Fibroblast of villous mesenchyme (primary cell): ENCODE data around the gene PARVA. TPM values are rescaled to one million over a fixed set of nuclear protein-coding genes. Genes with fewer than 3 reads are reported as not detected.

ENCODE experiments used
- DNase-seq: peaks from one replicate; pipeline ENCODE4 v3.0.0-alpha.2; 2010; ENCODE audit warnings: low read depth
- H3K4me3 ChIP-seq: 2 replicates; pipeline ENCODE4 v1.5.1; 2011; ENCODE audit warnings: low read depth, mild to moderate bottlenecking, low read length
- total RNA-seq: library from RNA; depleted of rRNA; stranded (reverse); fragments of >200 nt; gene quantifications from 2 replicates; pipeline ENCODE4 v1.2.3, GENCODE V29; 2012
- TF ChIP-seq, protein P1 (sequence below): IDR thresholded peaks from 2 replicates; pipeline ENCODE4 v1.5.1; 2012; ENCODE audit warnings: low read depth, mild to moderate bottlenecking, low read length; ENCODE audit not compliant: insufficient read depth

Gene PARVA
- total RNA-seq, 1 donor = 76.4 TPM

DNA sequence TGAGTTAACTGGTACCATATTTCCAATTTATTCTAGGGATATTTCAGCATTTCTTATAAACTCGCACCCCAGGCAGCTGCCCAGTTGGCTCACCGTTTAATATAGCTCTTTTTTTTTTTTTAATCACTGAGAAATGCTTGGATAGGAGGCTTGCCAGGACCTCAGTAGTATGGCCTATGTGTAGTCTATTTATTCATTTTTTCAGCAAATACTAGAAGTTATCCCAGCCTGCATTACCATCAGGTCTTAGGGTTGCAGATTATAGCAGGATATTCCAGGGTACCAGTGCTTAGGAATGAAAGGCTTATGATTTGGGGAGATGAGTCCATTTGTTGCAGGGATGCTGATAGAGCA, 26.6 kb downstream of the PARVA start:
- no peak for DNase-seq
- TF ChIP-seq, protein P1, sequence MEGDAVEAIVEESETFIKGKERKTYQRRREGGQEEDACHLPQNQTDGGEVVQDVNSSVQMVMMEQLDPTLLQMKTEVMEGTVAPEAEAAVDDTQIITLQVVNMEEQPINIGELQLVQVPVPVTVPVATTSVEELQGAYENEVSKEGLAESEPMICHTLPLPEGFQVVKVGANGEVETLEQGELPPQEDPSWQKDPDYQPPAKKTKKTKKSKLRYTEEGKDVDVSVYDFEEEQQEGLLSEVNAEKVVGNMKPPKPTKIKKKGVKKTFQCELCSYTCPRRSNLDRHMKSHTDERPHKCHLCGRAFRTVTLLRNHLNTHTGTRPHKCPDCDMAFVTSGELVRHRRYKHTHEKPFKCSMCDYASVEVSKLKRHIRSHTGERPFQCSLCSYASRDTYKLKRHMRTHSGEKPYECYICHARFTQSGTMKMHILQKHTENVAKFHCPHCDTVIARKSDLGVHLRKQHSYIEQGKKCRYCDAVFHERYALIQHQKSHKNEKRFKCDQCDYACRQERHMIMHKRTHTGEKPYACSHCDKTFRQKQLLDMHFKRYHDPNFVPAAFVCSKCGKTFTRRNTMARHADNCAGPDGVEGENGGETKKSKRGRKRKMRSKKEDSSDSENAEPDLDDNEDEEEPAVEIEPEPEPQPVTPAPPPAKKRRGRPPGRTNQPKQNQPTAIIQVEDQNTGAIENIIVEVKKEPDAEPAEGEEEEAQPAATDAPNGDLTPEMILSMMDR = no peak
- H3K4me3 ChIP-seq = no peak overlapping the region

DNA sequence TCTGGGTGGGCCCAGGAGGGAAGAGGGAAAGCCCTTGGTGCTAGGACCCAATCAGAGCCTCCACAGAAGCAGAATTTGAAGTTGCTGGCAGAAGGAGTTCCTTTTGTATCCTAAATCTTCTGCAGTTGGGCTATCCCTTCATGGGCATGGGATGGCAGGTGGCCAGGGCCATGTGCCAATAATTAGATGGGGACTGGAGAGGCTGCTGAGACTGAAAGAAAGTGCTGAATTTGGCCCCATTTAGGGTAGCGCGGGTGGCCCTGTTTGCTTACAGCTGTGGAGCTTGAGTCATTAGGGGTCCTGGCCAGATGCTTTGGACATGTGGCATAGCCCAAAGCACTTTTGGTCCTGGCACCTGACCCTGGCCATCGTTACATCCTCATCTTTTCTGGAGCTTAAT, 27.1 kb downstream of the PARVA start:
- TF ChIP-seq, protein P1 = no peak
- DNase-seq = no peak
- no peak overlapping the region for H3K4me3 ChIP-seq

DNA sequence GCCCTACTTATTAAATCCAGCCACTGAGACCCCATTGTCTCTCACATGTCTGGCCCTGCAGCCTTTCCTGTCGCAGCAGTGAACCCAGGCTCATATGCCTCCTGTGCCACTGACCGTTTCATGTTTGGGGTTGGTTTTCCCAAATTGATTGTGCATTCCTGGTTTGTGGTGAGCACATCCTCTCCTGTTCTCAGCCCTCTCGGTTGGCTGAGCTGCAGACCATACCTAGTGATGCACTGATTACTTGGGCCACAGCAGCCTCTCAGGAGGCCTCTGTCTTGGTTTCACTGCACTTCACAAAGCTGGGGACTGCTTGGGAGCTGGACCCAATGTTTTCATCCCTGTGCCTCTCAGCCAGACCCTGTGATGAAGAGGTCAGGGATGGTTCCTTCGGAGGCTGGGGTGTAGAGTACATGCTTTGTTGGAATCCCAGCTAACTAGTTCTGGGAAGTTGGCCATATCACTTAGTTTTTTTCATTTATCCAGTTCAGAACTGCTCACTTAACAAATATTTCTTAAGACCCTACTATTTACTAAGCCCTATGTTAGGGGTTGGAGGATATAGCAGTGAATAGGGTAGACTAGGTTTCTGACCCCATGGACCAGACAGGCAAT, 30.9 kb downstream of the PARVA start:
- no peak for DNase-seq
- TF ChIP-seq, protein P1 = no peak
- no peak overlapping the region for H3K4me3 ChIP-seq

DNA sequence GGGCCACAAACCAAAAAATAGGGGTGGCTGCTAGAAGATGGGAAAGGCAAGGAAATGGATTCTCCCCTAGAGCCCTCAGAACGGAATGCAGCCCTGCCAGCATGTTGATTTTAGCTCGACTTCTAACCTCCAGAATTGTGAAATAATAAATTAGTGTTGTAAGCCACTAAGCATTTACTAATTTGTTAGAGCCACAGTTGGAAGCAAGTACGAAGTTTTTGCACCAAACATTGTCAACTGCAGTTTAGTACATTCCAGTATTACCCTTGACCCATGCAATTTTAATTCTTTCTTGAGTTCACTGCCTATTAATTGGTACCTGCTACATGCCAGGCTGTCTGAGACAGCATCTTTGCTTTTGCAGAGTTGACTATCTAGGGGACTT, 32.2 kb downstream of the PARVA start:
- TF ChIP-seq, protein P1 = no peak
- H3K4me3 ChIP-seq = no peak overlapping the region
- peak; percentile 63 for DNase-seq

DNA sequence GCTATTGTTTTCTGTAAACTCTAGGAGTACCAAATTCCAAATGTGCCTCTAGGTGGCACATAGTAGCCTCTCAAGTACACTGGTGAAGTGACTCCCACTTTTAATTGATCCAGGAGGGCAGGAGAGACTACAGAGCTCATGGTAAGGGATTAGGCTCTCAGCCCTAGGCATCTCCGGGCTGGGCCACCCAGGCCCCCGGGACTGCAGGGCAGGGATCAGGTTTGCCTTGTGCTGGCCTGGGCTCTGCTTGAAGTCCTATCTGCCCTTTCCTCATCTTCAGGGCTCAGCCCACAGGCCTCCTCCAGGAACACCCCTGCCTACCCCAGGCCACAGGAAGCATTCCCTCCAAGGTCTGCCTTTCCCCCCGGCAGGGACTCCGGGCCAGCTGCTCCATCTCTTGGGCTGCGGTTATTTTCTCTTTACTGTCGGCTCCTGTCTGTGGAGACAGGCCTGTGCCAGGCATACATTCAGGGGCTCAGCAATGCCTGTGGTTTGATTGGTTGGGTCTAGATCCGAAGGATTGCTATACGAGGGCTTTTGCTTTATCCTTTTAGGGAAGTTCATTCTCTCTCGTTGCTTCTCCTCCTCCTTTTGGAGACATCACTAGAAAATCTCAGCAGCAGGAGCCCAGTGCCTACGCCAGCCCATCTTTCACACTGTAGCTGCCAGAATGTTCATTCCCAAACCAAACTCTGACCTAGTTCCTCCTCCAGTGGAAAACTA, 32.8 kb downstream of the PARVA start:
- no peak overlapping the region for H3K4me3 ChIP-seq
- TF ChIP-seq, protein P1 = peak; percentile 21
- DNase-seq = peak; percentile 82

DNA sequence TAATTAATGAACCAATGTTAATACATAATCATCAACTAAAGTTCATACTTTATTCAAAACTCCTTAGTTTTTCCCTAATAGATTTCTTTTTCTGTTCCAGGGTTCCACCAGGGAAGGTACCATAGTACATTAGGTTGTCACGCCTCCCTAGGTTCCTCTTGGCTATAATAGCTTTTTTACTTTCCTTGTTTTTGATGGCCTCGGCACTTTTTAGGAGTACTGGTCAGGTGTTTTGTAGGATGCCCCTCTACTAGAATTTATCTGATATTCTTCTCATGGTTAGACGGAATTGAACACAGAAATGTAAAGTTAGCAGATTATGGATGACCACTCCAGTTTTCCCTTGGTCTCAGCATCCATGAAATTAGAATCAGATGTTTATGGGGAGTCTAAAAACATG, 34.0 kb downstream of the PARVA start:
- TF ChIP-seq, protein P1 = no peak
- no peak for DNase-seq
- no peak overlapping the region for H3K4me3 ChIP-seq
